ENCODE data around the gene FILIP1L.

FILIP1L gene
- total RNA-seq, result 0.36 to 0.48 reads per million in 2 donors

DNA sequence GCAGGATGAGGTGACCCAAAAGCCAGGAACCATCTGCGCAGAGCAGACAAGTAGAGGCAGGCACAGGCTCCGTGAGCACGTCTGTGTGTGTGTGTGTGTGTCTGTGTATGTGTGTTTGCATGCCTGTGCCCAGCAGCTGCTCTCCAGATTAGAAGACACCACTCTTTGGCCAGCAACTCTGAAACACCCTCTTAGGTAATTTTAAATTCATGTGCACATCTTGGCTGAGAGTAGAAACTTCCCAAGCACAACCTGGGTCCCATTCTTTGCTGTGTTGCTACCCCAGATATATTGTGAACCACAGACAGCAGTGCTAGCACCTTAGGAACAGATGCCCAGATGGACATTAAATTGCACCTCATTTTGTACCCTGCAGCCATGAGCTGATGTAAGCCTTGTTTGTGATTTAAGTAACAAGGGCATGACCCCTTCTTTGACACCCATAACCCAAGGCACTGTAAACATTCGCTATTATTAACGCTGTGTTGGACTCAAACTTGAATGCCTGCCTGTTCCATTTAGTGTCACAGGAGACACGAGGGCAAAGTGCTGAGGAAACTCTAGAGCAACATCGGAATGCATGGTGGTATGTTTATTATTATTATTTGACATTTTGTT, at the start of gene FILIP1L:
Gene FILIP1L, minus strand, starts transcription at position 89 of the 618 bp plus-strand sequence.
- DNase-seq, result no peak

DNA sequence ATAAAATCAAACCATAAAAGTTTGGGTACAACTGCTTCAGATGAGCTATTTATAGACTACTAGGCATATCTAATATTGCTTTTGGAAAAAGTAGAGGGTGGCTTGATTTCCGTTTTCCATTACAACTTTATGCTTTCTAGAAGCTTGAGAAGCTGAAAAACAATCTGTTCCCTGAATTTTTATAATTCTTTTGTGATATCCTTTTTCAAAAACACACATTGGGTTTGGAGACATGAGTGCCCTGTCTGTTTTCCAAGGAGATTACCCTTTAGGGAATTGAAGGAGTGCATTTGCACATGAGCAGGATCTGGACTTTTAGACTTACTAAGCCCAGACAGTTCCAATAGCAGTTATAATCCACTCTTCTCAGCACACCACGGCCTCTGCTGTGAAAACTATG, 49.5 kb upstream of the FILIP1L start:
- DNase-seq, result no peak

DNA sequence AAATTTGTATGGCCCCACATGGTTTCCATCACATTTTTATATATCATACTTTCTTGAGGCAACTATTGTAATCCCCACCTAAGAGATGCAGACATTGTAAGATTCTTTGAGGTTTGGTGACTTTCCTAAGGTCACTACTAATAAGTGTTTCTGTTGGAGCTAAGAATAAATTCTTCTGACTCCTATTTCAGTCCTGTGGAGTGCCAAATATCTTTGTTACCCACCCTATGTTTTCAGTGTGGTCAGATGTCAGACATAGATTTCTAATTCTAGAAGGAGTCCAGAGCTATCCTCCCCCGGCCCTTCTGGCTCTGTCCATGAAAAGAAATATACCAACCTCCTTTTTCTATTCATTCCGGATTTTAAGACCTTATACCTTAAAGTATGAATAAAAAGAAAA, 46.2 kb upstream of the FILIP1L start:
- DNase-seq, result no peak

DNA sequence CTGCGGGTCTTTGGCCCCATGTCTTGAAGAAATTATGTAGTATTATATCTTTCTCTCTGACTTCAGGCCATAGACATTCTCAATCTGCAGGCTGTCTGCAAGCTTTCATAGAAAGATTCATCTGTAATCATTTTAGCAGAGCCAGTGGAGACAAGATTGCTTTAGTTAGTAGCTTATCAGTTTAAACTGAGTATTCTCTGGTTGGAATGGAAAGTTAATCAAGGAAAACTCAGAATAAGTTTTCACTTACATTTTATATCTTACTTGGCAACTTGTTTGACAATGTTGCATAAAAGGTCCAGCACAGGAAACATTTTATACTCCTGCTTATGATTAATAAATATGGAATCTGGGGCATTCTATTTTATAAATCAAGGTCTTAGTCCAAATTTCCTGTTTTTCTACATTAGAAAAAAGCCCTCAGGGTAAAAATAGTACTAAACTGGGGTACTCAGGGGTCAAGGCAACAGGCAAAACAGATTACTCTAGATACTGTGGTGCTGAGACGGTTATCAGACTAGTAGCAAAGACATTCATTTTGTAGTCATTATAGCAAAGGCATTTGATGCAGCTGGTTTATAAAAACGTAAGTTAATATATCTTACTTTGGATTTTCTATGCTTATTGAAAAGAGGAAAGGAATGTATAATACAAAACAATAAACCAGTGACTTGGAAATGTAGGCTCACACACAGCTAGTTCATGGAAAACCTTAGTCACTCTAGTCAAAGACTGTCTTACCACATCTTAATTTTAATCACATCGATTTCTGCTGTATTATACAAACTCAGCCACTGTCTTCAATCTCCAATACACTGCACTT, 45.2 kb upstream of the FILIP1L start:
- DNase-seq, result no peak

DNA sequence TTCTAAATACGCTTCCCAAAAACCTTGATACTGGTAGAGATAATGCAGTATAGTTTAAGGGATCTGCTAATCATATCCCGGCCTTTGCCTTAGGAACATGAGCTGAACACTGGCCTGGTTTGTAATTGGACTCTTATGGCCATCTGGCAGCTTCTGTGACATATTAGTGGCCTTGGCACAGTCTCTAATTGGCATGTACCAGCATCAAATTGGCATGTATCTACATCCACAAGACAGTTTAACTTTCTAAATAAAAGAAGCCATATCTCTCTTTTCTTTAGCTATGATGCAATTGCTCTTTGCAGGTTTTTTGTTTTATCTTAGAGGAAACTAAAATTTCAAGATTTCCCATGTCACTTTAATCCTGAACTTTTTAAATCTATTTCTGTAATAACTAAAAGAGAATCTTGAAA, 44.6 kb upstream of the FILIP1L start:
- no peak for DNase-seq

DNA sequence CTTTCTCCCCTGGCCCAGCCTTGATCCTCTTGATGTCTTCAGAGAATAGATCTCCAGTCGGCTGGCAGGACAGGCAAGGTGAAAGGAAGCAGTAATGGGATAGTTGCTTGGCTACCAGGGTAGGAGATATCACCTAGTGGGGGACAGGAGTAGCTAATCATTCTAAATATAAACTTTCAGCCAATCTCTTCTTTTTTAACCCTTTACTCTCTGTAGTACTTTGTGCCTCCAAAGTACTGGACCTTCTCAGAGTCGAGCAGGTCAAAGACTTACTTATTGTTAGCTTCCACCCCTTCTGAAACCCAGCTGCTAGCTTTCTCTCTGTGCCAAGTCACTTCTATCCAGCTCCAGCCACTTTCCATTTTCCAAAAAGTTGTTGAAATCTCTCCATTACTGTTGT, 43.4 kb upstream of the FILIP1L start:
- no peak for DNase-seq

DNA sequence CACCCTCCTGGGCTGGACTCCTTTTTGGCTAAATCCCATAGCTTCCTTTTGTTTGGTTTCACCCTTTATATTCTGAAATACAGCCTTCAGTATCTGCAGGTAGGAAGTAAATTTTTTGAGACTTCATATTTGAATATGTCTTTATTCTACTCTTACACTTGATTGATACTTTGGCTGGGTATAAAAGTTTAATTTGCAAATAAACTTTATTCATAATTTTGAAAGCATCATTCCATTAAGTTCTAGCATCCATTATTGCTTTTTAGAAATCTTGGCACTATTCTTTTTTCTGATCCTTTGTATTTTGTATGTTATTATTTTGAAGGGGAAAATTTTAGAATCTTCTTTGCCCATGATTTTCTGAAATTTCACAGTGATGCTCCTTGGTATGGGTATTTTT, 41.3 kb upstream of the FILIP1L start:
- DNase-seq, result no peak

DNA sequence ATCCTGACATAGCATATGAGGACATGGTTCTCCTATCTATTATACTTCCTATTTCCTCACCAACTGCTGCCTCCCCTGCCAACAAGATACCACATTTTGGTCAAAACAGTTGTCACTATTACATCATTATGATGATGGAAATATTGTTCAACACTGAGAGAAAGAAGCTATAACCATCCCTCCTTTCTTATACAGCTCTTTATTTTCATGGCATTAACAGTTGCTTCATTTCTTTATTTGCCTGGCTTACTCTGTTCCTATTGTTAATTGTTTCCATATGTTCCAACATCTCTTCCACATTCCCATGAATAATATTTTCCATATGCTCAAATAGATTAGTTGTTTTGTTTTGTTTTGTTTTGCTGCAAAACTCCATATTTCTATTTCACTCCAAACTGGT, 40.8 kb upstream of the FILIP1L start:
- DNase-seq, result no peak

DNA sequence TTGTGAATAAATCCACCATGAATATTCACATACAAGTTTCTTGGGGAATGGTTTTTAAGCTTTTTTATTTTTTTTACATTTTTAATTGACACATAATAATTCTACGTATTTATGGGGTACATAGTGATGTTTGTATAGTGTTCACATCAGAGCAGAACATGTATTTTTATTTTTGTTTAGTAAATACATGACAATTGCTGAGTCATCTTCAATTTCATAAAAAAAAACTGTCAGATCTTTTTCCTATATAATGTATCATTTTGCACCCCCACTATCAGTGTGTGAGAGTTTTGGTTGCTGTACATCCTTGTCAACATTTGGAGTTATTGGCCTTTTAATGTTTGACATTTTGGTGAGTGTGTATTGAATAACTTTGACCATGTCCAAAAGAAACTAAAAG, 39.9 kb upstream of the FILIP1L start:
- no peak for DNase-seq

DNA sequence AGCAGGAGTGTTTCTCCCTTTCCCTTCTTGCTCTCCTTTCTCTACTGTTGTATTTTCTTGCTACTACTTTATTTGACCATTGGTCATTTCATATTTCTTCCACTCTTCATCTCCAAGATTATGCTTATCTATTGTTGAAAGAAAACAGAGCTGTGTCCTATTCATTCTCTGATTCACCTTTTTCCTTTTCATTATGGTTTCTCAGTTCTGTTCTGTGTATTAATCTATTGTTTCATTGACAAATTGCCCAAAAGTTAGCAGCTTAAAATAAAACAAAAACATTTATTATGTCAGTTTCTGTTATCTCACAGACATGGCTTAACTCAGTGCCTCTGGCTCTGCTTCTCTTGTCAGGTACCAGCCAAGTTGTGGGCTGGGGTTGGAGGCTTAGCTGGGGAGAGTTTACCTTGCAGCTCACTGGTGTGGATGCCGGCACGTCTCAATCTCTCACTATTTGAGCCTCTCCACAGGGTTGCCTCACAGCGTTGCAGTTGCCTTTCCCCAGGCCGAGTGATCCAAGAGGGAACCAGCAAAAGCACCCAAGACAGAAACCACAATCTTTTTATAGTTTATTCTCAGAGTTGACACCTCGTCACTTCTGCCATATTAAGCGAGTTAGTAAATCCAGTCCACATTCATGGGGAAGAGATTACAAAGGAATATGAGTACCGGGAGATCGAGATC, 36.9 kb upstream of the FILIP1L start:
- no peak for DNase-seq

DNA sequence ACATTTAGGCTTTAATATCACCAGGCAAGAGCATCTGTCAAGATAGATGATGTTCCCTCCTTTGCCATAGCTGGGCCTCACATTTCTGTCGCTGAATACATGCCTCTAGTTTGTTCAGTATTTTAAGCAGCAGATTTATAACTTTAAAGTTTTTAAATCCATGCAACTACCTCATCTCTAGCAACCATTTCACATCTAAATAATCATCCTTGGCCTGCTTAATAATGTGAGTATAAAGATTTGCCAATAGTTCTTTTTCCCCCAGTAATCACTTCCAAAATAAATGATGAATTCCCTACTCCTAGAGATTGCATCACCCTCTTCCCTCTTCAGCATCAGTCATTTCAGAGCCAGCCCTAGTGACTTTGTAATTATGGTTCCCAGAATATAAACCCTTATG, 36.2 kb upstream of the FILIP1L start:
- no peak for DNase-seq

DNA sequence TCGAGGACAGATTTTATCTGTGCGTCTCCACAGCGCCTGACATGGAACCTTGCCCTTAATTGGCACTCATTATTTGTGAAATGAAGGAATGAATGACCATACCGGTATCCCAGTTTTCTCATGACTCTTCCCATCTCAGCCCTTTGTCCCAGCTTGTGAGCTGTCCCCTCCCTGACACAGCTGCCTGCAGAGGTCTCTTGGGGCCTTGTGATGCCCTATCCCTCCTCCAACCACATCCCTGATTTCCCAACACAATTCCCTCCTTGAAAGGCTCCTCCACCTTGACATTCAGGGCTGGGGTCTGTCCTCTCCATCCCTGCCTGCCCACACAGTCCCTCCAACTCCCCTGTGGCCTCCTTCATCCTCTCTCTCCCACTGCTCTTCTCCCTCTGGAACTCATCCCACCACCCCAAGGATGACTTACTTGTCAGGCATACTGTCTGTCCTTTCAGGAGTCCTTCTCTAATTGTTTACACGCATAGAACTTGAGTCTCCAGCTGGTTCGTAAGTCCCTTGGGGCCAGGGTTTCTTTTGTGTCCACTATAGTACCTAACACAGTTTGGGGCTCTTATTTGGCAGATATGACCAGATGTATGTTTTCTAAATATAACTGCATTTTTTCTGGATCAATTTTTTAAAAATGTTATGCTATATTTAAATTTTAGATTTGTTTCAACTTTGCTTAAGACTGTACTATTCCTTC, 35.6 kb upstream of the FILIP1L start:
- DNase-seq, result no peak

DNA sequence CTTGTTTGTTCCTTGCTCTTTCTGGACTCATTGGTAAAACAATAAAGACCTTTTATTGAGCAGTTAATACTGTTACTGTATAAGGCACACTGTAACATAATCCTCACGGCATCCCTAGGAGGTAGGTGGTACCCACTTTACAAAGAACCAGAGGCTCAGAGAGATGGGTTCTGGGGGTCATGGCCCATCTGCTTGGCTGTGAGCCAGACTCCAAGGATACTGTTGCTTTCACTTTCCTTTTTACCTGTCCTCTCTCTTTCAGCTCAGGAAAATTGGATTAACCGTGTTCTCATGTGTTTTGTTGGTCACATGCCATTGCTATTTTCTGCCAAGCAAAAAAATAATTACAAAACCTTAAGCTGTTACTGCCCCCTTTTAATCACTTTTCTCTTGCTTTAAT, 34.8 kb upstream of the FILIP1L start:
- DNase-seq, result no peak

DNA sequence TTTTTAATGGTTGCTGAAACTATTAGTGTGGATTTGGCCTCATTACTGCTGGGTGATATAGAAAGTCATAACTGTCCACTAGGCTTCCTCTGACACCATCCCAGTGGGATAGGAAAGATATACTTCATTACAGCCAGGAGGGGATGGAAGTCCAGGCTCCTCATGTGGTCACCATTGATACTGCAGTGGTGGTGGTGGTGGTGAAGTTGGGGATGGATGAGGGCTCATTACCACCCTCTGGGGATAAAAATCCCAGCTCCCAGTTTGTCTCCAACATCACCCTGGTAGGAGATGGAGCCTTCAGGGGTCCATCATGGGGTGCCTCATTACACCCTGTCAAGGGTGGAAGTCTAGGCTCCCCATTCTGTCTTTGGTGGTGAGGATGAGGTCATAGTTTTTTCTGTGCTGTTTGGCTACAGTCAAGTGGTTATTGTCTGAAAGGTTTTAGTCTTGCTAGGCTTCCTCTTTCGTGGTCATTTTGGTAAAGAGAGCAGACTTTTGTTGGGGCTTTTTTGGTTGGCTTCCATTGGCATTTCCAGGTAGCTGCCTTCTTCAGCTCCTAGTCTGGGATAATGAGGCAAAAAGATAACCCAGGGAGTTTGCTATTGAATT, 30.1 kb upstream of the FILIP1L start:
- no peak for DNase-seq

DNA sequence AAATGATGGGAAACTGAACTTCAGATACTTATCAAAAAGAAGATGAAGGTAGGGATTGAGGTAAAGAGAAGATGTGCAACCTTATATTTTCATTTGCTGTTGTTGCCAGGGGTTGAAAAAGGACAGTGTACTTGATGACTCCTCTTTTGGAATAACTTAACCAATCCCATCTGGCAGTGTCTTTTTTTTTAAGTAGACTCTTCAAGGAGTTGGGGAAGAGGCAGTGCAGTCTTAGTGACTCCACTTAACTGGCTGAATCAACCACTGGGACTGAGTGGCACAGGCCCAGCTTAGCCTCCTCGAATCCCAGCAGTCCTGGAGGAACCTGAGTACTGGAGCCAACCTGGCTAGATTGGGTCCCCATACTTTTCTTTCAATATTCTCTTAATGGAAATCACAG, 27.3 kb upstream of the FILIP1L start:
- no peak for DNase-seq

DNA sequence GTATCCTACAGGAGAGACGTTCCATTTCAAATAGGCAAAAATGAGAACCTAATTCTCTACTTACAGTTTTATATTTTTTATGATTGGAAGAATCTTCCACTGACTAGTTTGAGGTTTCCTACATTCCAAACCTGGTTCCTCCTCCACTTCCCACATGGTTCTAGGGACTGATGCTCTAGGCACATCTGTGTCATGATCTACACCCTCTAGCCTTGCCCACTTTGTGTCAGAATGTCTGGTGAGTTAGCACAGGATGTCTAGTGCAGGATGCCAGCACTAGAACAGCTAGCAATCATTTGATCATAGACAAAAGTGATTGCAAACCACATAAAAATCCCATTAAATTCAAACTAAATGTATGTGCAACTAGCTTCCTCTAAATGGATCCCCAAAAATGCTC, 26.7 kb upstream of the FILIP1L start:
- no peak for DNase-seq

DNA sequence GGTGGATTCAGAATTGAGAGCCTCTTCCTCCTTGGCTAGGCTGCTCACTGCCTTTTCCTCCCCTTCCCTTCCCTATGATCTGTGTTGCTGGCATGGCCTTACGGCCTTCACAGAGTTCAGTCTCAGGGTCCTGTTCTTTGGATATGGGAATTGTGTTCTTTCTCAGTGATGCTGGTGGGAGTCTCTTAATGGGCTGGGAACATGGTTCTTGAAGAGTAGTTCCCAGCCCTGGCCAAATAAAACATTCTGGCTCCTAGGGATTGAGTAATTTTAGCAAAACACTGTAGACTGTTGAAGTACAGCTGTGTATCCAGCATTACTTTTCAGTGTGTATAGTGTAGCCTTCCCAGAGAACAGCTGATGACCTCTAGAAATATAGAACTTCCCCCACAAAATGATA, 22.6 kb upstream of the FILIP1L start:
- no peak for DNase-seq

DNA sequence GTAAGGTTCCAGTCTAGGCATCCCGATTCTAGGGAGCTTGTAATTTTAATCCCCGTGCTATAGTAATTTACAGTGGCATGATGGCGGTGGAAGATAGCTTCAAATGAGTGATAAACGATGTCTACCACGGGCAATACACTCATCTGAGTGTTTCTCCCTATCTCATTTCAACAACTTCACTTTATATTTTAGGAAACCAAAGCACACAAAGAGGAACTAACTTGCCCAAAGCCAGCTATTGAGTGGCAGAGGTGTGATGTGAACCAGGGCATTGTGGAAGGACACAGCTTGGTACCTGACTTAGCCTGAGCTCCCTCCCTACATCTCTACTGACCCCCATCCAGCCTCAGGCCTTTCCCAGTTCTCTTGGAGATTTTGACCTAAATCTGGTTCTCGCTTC, 16.9 kb upstream of the FILIP1L start:
- no peak for DNase-seq

DNA sequence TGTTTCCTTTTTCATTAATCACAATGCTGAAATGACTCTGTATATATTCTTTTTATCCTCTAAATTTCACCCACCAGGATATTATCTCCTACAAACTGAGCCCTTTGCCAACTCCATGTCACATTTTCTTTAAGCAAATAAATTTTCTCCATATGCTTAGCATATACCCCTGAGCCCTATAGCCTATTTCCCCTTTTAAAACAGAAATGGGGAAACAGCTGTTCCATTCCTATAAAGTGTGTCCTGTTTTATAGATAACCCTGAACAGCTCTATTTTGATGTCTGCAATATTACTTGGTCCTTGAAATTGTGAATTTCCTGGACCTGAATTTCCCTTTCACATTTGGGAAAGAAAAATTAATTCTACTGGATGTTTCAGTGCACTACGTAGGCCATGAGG, 15.6 kb upstream of the FILIP1L start:
- no peak for DNase-seq

DNA sequence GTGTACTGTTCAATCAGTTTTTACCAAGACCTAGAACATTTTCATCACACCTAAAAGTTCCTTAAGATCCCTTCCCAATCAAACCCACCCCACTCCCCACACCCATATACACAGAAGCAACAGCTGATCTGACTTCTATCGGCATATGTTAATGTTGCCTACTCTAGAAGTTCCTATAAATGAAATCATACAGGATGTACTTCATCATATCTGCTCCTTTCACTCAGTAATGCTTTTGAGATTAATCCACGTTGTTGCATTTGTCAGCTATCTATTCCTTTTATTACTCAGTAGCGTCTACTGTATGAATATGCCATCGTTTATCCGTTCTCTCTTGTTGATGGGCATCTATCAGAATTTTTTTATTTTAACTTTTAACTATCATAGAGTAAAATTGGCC, 14.3 kb upstream of the FILIP1L start:
- DNase-seq, result no peak

DNA sequence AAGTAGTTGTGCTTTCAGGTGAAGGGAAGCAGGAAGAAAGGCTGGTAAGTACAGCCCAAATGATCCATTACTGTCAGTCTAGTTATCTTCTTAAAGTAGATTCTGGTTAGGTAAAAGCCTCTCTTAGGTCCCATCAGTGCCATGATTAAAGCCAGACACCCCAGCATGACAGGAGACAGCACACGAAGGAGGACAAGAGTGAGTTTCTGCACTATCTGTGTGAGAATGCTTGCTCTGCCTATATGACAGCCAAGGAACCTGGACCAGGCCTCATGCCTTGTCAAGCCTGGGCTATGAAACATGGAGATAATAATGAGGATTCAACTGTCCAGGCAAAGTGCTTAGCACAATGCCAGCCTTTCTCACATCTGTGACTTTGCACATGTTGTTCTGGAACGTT, 13.5 kb upstream of the FILIP1L start:
- no peak for DNase-seq

DNA sequence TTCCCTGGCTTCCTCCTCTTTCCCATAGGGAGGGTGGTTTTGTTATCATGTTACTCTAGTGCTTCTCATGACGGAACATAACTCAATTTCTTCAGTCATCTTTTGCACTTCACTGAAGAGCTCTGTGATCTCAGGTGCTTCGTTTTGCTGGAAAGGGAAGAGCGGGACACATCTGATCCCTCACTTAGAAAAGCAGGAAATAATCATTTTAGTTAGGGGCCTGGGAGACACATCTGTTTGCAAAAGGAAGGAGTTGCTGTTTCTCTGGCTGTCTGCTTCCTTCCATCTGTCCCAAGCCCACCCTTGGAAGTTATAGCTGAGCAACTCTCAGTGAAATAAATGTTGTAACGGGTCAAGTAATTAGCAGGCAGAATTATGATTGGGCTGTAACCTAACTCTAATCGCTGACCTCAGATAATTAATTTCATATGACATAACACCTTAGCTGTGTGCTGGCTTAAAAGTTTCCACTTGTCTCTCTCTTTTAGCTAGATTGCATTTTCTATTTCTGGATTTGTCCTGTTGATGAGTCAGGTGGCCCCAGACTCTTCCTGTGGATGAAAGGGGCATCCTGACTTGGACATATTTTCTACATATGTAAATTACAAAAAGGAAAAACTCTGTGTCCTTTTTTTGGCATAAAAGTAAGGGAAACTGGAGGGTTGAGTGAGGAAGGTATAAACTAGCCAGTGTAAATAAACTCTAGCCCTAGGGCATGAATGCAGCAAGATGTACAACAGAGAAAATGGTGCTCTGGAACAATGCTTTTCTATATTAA, 11.0 kb upstream of the FILIP1L start:
- no peak for DNase-seq
